Stimulated activated CD8-positive, alpha-beta memory T cell treated with anti-CD3 and anti-CD28 coated beads, Interleukin-4, amount 100 ng/mL, for 24 hours (primary cell): Measurements from ENCODE around the gene SH3BGR.

Experiments used
- DNase-seq: peaks from one replicate; pipeline ENCODE4 v3.0.0-alpha.2; 2020; ENCODE audit warnings: low read depth

Gene SH3BGR

GRCh38 chr21:39456665-39457064 lies 4.9 kb downstream of the SH3BGR start:
- no peak for DNase-seq

DNA sequence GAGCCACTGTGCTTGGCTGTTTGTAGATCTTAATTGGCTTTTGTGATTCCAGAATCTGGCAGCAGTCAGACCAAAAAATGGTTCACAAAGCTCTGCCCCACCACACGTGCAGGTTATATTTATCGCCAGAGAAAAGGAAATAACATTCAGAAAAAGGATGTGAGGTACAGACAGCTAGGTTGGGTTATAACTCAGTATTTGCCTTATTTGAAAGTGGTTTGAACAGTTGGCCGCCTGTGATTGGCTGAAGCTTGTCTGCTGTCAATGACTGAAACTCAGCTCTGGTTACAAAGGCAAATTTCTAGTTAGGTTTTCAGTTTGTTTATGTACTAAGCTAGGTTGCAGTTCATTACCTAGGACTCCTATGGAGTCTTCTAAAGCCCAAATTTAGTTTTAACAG lies 9.6 kb downstream of the SH3BGR start:
- no peak for DNase-seq

DNA sequence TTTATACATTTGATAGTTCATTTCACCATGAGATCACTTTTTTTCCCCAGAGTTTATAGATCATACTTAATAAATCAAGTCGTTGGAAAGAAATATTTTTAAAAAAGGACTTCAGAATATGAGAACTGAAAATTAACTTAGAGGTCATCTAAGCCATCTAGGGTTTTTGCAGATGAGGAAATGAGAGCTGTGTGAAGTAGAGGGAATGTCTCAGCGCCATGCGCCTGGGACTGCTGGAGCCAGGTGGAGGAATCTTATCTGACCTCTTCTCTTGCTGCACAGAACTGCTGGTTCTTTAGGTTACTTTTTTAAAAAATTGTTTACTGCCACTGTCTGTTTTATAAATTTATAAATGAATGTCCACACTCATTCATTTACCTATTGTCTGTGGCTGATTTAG lies 11.5 kb downstream of the SH3BGR start:
- no peak for DNase-seq

DNA sequence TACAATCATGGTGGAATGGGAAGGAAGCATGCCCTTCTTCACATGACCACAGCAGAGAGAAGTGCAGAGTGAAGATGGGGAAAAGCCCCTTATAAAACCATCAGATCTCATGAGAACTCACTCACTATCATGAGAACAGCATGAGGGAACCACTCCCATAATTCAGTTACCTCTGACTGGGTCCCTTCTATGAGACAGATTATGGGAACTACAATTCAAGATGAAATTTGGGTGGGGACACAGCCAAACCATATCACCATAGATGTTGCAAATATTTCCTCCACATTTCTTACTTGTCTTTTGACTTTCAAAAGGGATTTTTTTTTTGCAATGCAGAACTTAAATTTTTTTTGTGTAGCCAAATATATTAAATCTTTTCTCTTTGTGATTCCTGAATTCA lies 14.8 kb downstream of the SH3BGR start:
- no peak for DNase-seq

GRCh38 chr21:39467746-39468145 lies 16.0 kb downstream of the SH3BGR start:
- no peak for DNase-seq

GRCh38 chr21:39468559-39468958 lies 16.8 kb downstream of the SH3BGR start:
- no peak for DNase-seq

DNA sequence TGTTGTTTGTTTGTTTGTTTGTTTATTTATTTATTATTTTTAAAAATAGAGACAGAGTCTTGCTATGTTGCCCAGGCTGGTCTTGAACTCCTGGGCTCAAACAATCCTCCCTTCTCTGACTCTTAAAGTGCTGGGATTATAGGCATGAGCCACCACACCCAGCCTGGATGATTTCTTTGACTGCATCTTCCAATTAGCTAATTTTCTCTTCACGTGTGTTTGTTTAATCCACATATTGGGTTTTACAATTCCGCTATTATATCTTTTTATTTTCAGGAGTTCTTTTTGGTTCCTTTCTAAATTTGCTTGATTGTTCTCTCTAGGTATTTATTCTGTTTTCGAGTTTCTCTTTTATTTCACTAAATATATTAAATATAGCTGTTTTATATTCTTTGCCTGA lies 19.8 kb downstream of the SH3BGR start:
- DNase-seq = no peak

DNA sequence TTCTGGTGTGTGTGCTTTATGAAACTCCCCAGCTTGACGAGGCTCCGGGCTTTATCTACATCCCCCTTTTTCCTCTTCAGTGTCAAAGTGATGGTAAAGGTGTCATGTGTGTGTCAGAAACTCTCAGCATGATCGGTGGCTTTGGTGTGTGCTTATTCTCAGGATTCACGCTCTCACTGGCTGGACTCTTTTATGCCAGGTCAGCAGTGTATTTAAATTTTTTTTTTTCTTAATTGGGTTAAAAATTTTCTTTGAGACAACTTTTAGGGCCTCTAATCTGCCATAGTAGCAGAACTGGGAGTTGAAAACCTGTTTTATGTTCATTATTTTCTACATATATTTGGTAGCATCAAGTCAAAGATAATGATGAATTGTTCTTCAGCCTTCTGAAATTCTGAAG lies 21.0 kb downstream of the SH3BGR start:
- no peak for DNase-seq

DNA sequence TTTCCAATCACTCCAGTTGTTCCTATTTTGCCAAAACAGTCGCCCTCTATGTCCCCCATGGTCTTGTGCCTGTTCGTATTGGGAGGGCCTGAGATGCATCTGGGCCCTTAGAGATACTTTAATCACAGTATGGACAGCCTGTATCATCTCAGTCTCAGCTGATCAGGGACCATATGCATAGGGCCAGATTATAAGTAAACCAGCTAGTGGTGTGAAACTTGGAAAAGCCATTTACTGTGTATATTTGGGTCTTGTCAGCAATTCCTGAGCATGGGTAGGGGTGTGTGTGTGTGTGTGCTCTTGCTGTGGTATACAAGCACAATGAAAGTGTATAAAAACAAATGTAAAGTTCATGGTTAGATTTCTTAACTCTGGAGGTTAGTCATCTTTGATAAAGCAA lies 22.8 kb downstream of the SH3BGR start:
- no peak for DNase-seq

- DNase-seq = no peak
Observed at GRCh38 chr21:39479164-39479813, 27.5 kb downstream of the SH3BGR start.

DNA sequence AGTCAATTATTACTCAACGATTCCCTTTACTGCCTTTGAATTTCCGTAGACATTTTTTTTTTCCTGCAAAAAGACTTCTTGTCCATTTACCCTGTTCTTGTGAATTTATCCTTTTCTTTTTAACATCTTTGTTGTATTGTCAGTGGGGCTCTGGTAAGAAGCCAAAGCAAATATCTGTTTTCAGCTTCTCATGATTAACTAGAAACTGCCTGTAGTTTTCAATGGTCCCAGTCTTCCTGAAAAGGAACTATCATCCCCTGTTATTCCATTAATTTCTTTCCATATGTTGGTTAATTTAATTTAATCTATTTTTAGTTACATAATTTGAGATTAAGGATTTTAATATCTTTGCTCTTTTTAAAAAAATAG lies 28.0 kb downstream of the SH3BGR start:
- no peak for DNase-seq

- DNase-seq = no peak
Observed at GRCh38 chr21:39480271-39480670, 28.5 kb downstream of the SH3BGR start.

- DNase-seq = no peak
Observed at GRCh38 chr21:39481886-39482285, 30.1 kb downstream of the SH3BGR start.

DNA sequence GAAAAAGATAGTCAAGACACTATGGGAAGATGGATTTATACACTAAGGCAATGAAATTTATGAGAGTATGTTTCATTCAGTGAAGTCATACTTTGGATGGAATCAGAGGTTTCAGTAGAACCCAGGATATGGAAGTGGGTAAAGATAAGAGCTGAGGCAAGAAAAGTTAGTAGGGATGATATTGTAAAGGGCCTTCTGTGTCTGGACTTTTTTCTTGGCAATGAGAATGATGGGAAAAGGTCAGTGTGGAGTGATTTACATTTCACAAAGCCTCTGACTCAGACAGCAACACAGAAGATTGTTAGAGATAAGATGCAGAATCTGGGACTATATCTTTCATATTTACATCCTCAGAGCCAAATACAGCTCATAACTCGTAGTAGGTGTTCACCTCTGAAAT lies 32.1 kb downstream of the SH3BGR start:
- no peak for DNase-seq

DNA sequence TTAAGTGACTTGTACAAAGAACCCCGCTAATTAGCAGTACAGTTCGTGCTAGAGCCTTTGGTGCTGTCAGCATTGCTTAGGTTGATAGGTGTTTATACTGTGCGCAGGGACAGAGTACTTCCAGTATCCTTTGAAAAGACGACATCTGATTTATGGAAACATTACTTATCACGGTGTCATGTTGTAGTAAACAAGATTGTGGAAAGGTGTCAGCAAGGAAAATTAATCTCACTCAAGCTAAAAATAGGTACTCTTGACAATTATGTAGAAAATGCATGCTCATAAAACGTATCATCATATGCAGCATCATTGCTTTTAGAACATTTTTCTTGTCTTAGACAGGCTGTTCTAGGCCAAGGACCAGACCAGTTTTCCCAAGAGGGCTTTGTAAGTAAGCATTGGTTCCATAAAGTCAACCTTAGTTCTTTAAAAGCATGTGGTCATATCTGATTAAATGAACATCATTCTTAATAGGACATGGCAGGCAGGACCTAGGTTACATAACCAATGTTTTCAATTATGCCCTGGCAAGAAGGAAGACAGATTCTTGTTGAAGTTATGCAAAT lies 33.0 kb downstream of the SH3BGR start:
- no peak for DNase-seq

GRCh38 chr21:39489380-39489924 lies 37.7 kb downstream of the SH3BGR start:
- DNase-seq = no peak

- no peak for DNase-seq
Observed at GRCh38 chr21:39499156-39499555, 47.4 kb downstream of the SH3BGR start.

DNA sequence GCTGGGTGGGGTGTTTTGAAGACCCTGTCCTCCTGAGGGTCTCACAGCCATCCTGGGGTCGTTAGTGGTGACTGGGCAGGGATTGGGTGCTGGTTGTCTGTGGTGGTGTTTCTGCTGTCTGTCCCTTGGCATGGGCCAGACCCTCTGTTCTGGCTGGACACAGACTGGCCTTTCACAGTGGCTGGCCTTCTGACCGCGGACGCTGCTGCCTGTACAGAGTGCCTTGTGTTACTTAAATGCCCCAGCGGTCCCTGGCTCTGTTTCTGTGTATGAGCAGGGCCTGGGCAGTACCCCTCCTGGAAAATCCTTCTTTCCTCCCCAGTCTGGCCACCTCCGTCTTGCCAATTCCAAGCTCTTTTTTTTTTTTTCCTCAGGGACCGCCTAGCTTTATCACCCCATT lies 50.9 kb downstream of the SH3BGR start:
- DNase-seq = no peak

DNA sequence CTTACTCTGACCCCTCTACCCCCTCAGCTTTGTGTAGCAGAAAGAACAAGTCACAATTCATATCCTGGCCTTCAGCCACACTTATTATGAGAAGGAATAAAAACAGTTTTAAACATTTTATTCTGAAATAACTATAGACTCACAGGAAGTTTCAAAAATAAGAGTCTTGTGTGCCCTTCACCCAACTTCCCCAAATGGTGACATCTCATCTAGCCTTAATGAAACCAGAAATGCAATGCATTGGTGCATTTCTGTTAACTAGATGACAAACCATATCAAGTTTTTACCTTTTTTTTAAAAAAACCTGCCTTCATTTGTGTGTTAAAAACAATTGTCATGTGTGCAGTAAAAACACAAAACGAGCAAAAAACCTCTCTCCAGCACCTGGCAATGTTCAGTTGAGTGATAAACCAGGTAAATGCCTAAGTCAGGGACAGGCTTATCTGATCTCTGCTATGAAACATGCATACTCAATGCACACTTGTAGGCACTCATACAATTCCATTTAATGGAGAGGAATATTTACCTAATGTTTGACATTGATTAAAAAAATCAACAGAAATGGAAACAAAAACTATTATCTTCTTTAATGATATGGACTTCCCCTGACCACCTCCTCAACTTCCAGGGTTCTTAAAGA lies 51.5 kb downstream of the SH3BGR start:
- DNase-seq = no peak

DNA sequence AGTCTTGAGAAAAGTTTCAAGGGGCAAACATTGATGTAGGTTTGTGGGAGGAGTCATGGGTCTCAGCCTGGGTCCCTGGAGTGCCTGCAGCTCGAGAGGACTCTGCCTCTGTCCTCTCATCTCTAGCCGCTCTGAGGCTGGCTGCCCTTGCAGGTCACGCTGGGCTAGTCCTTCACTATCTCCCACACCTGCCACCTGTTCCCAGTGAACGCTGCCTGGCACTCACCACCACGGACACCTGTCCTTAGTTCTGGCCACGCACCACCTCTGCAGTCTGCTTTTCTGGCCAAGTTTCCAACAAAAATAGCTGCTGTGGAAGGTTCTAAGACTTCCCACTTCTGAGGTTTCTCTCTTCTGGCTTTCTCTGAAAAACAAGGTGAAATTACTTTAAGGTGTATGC lies 52.5 kb downstream of the SH3BGR start:
- no peak for DNase-seq

DNA sequence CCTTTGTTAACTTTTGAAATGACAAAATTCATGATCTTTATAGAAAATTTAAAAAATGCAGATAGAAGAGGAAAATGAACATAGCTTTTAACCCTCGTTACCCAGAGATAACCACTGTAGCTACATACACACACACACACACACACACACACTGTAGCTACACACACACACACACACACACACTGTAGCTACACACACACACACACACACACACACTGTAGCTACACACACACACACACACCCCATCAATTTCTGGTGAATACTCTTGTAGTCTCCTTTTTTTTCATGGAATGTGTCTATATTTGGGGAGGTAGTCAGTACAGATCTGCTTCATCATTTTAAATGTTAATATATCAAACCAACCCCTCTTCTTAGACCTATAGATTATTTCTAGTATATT lies 58.5 kb downstream of the SH3BGR start:
- DNase-seq = no peak

GRCh38 chr21:39511102-39511501 lies 59.3 kb downstream of the SH3BGR start:
- no peak for DNase-seq

GRCh38 chr21:39513735-39514134 lies 62.0 kb downstream of the SH3BGR start:
- DNase-seq = no peak
